K562 (cell line): ENCODE measurements around the gene CDR2L.

Experiments
- FOXK1 ChIP-seq: sonication (generic); formaldehyde crosslinking; IDR thresholded peaks from 2 replicates; pipeline ENCODE4 v1.8.0; 2022; ENCODE audit warnings: missing genetic modification reagents, mild to moderate bottlenecking, borderline replicate concordance
- NCOA2 ChIP-seq, 2 experiments: fragments of 450-650 bp; IDR thresholded peaks; 2 replicates each; pipeline ENCODE4 v1.6.1; 2018; ENCODE audit warnings: mild to moderate bottlenecking in 2 of 2, moderate library complexity in 1 of 2; ENCODE audit not compliant: partially characterized antibody in 2 of 2

DNA sequence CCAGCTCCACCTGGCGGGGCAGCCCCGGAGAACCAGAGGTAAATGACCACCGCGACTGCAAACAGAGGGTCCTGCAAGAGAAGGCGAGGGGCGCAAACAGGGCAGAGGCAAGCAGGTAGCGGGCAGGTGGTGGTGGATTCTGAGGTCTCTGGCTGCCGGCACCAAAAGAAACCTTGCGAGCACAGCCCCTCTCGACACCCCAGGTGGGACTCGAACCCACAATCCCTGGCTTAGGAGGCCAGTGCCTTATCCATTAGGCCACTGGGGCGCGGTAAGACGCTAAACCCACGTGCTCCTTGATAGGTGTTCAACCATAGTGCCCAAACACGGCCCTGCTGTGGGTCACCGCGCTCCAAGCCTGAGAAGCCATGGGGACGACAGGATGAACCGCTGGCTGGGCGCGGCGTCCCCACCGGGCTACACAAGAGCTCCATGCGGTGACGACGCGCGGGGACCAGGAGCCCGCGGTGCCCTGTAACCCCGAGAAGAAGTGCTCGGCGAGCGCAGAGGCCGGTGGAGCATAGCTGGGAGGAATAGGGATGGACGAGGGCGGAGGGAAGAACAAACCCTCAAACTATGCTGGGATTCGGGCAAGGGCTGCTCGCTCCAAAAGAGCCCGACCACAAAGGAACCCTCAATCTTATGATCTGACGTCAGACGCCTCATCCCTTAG, 46.9 kb downstream of the CDR2L start:
- TF ChIP-seq NCOA2 (IDR thresholded peaks at IDR 0.05; ENCODE audit: partially characterized antibody in 2 of 2) (no peak), FOXK1 (CRISPR knock-in tag) (peak; percentile 61; the same call in 1 of the 2 replicates)
